Adipose tissue (tissue), 3 donors: Measurements from ENCODE around the gene NAT14. TPM values are rescaled to one million over a fixed set of nuclear protein-coding genes. Genes with fewer than 3 reads are reported as not detected.

Source experiments
- H3K27ac ChIP-seq: one replicate; pipeline ENCODE4 v1.5.1; 2013; ENCODE audit warnings: low read depth, low read length
- WGBS, 3 donors: extraction: QIAGEN DNeasy Blood & Tissue Kit; methylation state at CpG; one replicate each; pipeline ENCODE4 v1.1.7; 2013; 5-methylcytosine and 5-hydroxymethylcytosine counted together
- polyA plus RNA-seq, 3 donors: library from polyadenylated mRNA; stranded (reverse); fragments of 200-250 nt; gene quantifications; one replicate each; pipeline ENCODE4 v1.2.3, GENCODE V29; 2013
- donor health status: healthy with polysubstance abuse.
- donor health status: Bipolar disorder and iron deficiency.
- donor health status: healthy.

Gene NAT14
- polyA plus RNA-seq, 3 donors = 4.4 to 10.2 (median 7.7) TPM

- 2 to 4% (median 2%) methylated on average over 46 to 57 of the region's 57 CpGs for WGBS, 3 donors
These were observed 32.8 kb upstream of the NAT14 start for GRCh38 chr19:55451965-55452748.

GRCh38 chr19:55452749-55453346 lies 32.1 kb upstream of the NAT14 start:
- 18 to 19% (median 18%) methylated on average over 21 to 34 of the region's 34 CpGs for WGBS, 3 donors
- H3K27ac ChIP-seq = no peak overlapping the region

More at GRCh38 chr19:55451965-55452748, 32.8 kb upstream of the NAT14 start:
- no peak overlapping the region for H3K27ac ChIP-seq

GRCh38 chr19:55453511-55454260 lies 31.3 kb upstream of the NAT14 start:
- no peak overlapping the region for H3K27ac ChIP-seq
- WGBS, 3 donors = 90 to 92% (median 92%) methylated on average over 12 of the region's 12 CpGs

GRCh38 chr19:55454787-55455243 lies 30.2 kb upstream of the NAT14 start:
- 79 to 89% (median 83%) methylated on average over 12 to 14 of the region's 14 CpGs for WGBS, 3 donors
- no peak overlapping the region for H3K27ac ChIP-seq

GRCh38 chr19:55455576-55456235 lies 29.3 kb upstream of the NAT14 start:
- H3K27ac ChIP-seq = no peak overlapping the region
- WGBS, 3 donors = 86 to 90% (median 87%) methylated on average over 10 to 11 of the region's 11 CpGs

- no peak overlapping the region for H3K27ac ChIP-seq
- 78 to 91% (median 87%) methylated on average over 14 of the region's 14 CpGs for WGBS, 3 donors
These were observed 28.6 kb upstream of the NAT14 start for GRCh38 chr19:55456347-55456746.

- H3K27ac ChIP-seq = no peak overlapping the region
- WGBS, 3 donors = 84 to 88% (median 87%) methylated on average over 16 of the region's 16 CpGs
These were observed 27.1 kb upstream of the NAT14 start for GRCh38 chr19:55457683-55458457.

- 56 to 63% (median 58%) methylated on average over 8 of the region's 8 CpGs for WGBS, 3 donors
- no peak overlapping the region for H3K27ac ChIP-seq
These were observed 25.4 kb upstream of the NAT14 start for GRCh38 chr19:55459551-55459949.

GRCh38 chr19:55459950-55460657 lies 24.9 kb upstream of the NAT14 start:
- no peak overlapping the region for H3K27ac ChIP-seq
- WGBS, 3 donors = 21 to 32% (median 31%) methylated on average over 16 of the region's 16 CpGs

GRCh38 chr19:55460670-55461258 lies 24.2 kb upstream of the NAT14 start:
- H3K27ac ChIP-seq = peak overlapping the region; percentile 62
- 4 to 16% (median 10%) methylated on average over 15 to 24 of the region's 24 CpGs for WGBS, 3 donors

- peak within 1 kb of the TSS; percentile 62 for H3K27ac ChIP-seq
- WGBS, 3 donors = 1% methylated on average over 54 of the region's 54 CpGs
These were observed 23.6 kb upstream of the NAT14 start, which contains the start of gene ISOC2 for GRCh38 chr19:55461259-55461973. ISOC2 (minus strand) TSS chr19:55461642; CDS start chr19:55456486, 5,156 bp downstream.

GRCh38 chr19:55461974-55462626 lies 22.9 kb upstream of the NAT14 start:
- H3K27ac ChIP-seq = no peak overlapping the region
- 8 to 12% (median 11%) methylated on average over 27 of the region's 27 CpGs for WGBS, 3 donors

GRCh38 chr19:55462722-55463121 lies 22.3 kb upstream of the NAT14 start:
- 80 to 88% (median 86%) methylated on average over 11 of the region's 11 CpGs for WGBS, 3 donors
- H3K27ac ChIP-seq = no peak overlapping the region

- 69 to 78% (median 75%) methylated on average over 14 to 15 of the region's 15 CpGs for WGBS, 3 donors
These were observed 21.4 kb upstream of the NAT14 start for GRCh38 chr19:55463583-55464031.

GRCh38 chr19:55464039-55464661 lies 20.8 kb upstream of the NAT14 start:
- 70 to 78% (median 77%) methylated on average over 23 of the region's 23 CpGs for WGBS, 3 donors
- H3K27ac ChIP-seq = no peak overlapping the region

More at GRCh38 chr19:55463583-55464031, 21.4 kb upstream of the NAT14 start:
- H3K27ac ChIP-seq = no peak overlapping the region
